Choroid plexus epithelial cell (primary cell): ENCODE measurements around the gene AGTPBP1.
A peak's percentile ranks its signal among the peaks of the same experiment; 100 is the strongest.

ENCODE experiments used
- DNase-seq: peaks from one replicate; pipeline ENCODE4 v3.0.0-alpha.2; 2010; ENCODE audit warnings: low read depth
- H3K4me3 ChIP-seq: 2 replicates; pipeline ENCODE4 v1.5.1; 2011; ENCODE audit warnings: low read depth, mild to moderate bottlenecking, control low read depth, low read length, moderate library complexity
- TF ChIP-seq, protein P1 (sequence below): conservative IDR thresholded peaks from 2 replicates; pipeline ENCODE4 v1.5.1; 2011; ENCODE audit warnings: low read depth, mild to moderate bottlenecking, control low read depth, inconsistent platforms, low read length, moderate library complexity

AGTPBP1 gene

DNA sequence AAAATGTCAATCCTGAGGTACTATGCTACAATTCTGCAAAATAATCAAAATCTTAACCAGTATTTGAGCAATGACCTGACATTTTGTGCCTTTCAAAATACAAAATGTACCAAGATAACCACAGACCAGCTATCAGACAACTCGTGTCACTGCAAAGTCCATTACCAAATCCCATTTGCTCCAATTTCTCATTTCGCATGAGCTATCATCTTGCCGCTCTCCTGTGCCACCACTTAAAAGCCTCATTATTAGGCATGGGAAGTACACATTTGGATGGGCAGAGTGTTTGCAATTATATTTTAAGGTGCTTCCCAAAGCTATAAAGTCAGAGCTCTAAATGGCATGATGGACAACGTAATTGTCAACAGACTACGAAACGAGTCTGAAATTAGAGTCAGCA lies 205.2 kb downstream of the AGTPBP1 start:
- DNase-seq = peak; percentile 13
- TF ChIP-seq, protein P1, sequence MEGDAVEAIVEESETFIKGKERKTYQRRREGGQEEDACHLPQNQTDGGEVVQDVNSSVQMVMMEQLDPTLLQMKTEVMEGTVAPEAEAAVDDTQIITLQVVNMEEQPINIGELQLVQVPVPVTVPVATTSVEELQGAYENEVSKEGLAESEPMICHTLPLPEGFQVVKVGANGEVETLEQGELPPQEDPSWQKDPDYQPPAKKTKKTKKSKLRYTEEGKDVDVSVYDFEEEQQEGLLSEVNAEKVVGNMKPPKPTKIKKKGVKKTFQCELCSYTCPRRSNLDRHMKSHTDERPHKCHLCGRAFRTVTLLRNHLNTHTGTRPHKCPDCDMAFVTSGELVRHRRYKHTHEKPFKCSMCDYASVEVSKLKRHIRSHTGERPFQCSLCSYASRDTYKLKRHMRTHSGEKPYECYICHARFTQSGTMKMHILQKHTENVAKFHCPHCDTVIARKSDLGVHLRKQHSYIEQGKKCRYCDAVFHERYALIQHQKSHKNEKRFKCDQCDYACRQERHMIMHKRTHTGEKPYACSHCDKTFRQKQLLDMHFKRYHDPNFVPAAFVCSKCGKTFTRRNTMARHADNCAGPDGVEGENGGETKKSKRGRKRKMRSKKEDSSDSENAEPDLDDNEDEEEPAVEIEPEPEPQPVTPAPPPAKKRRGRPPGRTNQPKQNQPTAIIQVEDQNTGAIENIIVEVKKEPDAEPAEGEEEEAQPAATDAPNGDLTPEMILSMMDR = no peak

DNA sequence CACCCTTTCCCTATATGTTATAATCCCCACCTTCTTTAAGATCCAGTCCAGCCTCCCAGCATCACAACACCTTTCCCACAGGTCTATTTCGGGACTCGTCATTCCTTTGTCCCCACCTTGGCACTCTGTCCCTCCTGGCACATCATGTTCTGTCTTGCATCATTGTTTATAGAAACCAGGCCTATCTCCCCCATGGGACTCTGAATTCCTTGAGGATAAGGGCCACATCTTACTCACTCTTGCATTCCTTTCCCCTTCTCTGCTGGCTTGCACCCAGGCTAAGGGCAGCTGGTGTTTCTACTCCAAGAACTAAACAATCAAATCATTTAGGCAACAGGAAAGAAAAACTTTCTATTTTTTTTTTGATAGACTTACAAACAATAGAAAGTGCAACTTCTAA lies 205.7 kb downstream of the AGTPBP1 start:
- DNase-seq = peak; percentile 81
- H3K4me3 ChIP-seq = no peak overlapping the region
- TF ChIP-seq, protein P1 = no peak

More for the DNA sequence above, 205.2 kb downstream of the AGTPBP1 start:
- no peak overlapping the region for H3K4me3 ChIP-seq

DNA sequence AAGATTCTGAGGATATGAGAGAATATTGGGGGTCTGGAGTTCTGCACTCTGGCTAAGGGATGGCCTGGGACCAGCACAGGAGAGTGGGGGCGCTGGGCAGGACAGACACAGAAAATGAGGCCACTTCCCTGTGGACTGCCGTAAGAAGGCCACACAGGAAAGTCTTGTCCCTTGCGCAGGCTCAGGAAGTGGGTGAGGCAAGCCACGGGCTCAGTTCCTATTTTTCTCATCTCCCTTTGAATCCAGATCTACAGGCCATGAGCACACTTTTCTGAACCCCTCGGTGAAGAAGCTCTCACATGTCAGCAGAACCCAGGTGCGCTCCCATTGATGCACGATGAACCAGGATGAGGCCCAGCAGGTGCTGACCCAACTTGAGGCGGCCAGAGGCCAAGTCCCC lies 207.4 kb downstream of the AGTPBP1 start:
- TF ChIP-seq, protein P1 = no peak
- no peak for DNase-seq
- H3K4me3 ChIP-seq = no peak overlapping the region

DNA sequence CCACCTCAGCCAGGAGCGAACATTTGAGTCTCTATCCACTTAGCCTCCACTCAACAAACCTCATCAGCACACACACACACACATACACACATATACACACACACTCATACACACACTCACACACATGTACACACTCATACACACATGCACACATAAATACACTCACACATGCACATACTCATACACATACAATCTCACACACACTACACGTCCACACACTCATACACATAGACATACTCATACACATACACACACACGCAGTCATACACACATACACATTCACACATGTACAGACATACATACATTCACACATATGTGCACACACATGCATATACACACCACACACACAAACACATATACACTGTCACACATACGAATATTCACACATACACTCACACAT lies 208.2 kb downstream of the AGTPBP1 start:
- TF ChIP-seq, protein P1 = no peak
- DNase-seq = no peak
- no peak overlapping the region for H3K4me3 ChIP-seq

DNA sequence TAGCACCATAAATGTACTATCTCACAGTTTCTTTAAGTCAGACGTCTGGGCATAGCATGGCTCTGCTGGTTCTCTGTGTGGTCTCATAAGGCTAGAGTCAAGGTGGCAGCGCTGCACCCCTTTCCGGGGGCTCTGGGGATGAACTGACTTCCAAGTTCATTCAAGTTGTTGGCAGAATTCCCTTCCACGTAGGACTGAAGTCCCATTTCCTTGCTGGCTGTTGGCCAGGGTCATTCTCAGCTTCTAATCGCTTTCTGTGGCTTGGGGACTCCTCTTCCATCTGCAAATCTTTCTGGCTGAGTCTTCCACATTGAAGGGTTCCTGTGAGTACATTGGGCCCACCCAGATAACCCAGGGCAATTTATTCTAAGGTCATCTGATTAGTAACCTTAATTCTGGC lies 211.0 kb downstream of the AGTPBP1 start:
- TF ChIP-seq, protein P1 = no peak
- no peak overlapping the region for H3K4me3 ChIP-seq
- no peak for DNase-seq

DNA sequence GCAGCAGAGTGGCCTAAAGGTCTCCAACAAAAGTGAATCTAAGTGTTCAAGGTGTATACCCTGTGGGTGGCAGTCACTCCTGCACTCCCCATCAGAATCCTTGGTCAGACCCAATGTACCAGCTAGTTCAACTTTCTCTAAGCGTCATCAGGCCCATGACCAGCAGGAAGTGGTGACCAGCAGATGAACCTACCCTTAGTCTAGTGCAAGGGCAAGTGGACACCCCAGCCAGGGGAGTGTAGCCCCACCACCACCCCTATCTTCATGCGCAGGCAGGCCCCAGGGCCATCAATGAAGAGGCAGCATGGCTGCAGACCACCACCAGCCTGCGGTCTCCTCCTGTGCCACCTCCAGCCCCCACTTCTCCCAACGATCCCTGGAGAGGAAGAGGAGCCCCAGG lies 213.1 kb downstream of the AGTPBP1 start:
- TF ChIP-seq, protein P1 = no peak
- no peak overlapping the region for H3K4me3 ChIP-seq
- DNase-seq = no peak

DNA sequence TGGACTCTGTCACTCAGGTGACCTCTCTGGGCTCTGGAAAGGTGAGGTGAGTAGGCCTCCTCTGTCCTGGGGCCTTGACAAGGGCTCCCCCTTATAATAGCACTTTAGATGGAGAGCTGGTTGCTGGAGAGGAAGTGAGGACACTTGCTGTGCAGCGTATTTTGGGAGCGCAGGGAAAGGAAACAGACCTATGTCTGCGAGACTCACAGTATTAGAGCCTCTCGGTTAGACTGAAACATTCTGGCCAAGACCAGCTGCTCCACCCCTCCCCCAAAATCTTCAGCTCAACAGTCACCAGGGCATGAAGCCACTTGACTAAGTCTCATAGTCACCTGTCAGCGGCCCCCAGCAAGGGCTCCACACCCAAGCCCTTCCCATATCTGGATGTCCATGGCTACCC lies 213.6 kb downstream of the AGTPBP1 start:
- TF ChIP-seq, protein P1 = no peak
- H3K4me3 ChIP-seq = no peak overlapping the region
- no peak for DNase-seq
